Measurements from ENCODE around the gene GPHN.
A peak's percentile ranks its signal among the peaks of the same experiment; 100 is the strongest.
"Not testable (repeated sequence)": the region's sequence is repeated elsewhere in the genome, so short reads cannot be mapped to it uniquely, and the experiment has no call there.

Gene GPHN

GRCh38 chr14:66507722-66508546 is at the start of gene GPHN:
TSS of gene GPHN (plus strand) at chr14:66508147.
- peak; percentile 98 for DNase-seq

- no peak for DNase-seq
Measured at GRCh38 chr14:66459603-66460002, 48.3 kb upstream of the GPHN start.

DNA sequence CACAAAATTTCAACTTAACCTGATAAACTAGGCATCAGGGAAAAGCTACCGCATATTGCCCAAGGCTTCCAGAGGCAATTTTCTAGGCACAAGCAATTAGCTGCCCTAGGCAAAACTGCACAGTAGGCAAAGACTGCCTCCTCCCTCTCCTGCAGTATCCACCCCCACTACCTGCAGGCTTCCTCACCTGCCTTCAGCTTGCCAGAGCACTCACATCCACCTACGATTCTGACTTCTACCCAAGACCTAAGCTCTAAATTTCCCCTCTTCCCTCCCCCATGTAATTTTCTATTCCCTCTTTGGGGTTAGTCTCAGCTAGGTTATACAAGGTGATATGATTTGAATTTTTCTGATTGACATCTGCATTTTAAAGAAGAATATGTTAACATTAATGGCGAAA is 43.7 kb upstream of the GPHN start:
- no peak for DNase-seq

- DNase-seq, result no peak
Measured at GRCh38 chr14:66468778-66469367, 39.1 kb upstream of the GPHN start.

GRCh38 chr14:66471584-66471983 is 36.4 kb upstream of the GPHN start:
- DNase-seq, result no peak

DNA sequence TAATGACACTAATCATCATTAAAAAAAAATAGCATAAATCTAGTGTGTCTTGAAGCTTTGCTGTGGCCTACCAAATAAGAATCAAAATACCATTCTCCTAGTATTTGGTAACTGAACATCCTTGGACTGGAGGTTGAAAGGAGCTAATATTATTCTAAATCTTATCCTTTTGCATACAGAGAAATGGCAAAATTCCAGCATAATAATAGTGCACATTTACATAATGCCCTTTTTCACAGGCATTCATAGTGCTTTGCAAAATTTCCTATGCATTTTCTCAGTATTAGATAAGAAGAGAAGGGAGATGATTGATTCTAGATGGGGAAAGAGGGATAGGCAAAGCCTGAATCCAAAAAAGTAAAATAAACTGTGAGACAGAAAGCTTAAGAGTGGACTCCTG is 35.7 kb upstream of the GPHN start:
- DNase-seq, result no peak

- DNase-seq, result no peak
Measured at GRCh38 chr14:66473223-66473622, 34.7 kb upstream of the GPHN start.

DNA sequence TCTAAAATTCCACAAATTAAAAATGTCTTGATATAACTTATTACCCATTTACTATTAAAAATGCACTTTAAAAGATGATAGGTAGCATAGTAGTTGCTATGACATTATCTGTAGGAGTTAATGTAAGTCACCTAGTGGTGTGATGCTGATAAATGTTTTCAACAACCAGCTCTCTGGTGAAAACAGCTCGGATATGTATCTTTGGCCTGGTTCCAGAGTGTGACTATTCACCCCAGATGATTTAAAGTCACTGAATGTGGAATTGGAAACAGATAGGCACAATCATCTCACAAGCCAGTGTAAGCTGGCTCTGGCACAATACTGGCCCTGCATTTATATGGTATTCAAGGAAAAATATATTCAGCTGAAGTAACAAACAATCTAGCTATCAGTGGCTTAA is 31.0 kb upstream of the GPHN start:
- no peak for DNase-seq

- no peak for DNase-seq
Measured at GRCh38 chr14:66477567-66477966, 30.4 kb upstream of the GPHN start.

DNA sequence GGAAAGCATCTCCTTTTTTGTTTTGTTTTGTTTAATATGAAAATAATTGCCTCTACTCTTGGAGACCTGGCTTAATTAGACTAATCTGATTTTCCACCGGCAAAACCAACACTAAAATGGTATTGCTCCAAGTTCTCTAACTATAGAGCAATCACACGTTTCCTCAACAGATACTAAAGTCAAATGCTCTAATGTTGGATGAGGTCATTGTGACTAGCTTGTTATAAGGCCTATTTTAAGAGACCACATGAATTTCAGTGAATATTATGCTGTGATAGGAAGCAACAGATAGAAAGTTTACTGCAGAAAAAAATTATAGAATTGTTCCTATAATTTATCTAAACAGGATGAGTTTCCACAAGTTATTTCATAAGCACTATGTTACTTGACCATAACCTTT is 25.1 kb upstream of the GPHN start:
- DNase-seq, result no peak

GRCh38 chr14:66483322-66483721 is 24.6 kb upstream of the GPHN start:
- DNase-seq, result no peak

GRCh38 chr14:66485029-66485428 is 22.9 kb upstream of the GPHN start:
- no peak for DNase-seq

GRCh38 chr14:66485910-66486421 is 22.0 kb upstream of the GPHN start, which contains the start of gene CCDC196:
TSS of gene CCDC196 (plus strand) at chr14:66486371. CDS start at chr14:66486503, 132 bp downstream.
- no peak for DNase-seq

DNA sequence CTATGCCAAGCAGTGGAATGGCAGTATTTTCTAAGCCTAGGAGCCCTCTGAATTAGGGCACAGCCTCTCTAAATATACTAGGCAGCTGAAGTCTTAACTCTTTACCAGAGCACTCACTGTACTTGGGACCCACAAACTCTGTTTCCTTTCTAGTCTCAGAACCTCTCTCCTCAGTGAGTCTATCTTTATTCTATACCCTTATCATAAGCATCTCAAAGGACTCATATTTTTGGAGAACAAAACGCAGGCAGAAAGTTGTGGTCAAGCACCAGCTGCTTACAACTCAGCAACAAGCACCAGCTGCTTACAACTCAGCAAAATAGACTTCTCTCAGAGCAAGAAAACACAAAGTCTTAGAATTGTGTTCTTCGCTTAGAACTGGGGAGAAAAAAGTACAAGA is 20.8 kb upstream of the GPHN start:
- DNase-seq, result no peak

GRCh38 chr14:66490143-66491111 is 17.5 kb upstream of the GPHN start:
- DNase-seq, result no peak

DNA sequence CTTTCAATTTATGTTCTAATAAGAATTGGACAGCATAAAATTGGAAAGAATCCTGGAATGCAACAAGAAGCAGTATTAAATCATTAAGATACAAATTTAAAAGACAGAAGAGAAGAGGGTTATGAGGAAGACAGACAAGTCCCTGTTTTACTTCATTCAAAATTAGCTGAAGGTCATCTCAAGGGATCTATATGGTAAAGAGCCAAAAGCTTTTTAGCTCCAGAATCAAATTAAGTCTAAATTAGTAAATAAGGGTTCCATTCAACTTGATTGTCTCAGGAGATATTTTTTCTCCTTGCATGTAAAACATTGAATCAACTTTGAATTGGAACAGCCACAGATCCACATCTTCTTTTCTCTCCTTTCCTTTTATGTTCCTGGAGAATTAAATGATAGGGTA is 14.2 kb upstream of the GPHN start:
- DNase-seq, result no peak

DNA sequence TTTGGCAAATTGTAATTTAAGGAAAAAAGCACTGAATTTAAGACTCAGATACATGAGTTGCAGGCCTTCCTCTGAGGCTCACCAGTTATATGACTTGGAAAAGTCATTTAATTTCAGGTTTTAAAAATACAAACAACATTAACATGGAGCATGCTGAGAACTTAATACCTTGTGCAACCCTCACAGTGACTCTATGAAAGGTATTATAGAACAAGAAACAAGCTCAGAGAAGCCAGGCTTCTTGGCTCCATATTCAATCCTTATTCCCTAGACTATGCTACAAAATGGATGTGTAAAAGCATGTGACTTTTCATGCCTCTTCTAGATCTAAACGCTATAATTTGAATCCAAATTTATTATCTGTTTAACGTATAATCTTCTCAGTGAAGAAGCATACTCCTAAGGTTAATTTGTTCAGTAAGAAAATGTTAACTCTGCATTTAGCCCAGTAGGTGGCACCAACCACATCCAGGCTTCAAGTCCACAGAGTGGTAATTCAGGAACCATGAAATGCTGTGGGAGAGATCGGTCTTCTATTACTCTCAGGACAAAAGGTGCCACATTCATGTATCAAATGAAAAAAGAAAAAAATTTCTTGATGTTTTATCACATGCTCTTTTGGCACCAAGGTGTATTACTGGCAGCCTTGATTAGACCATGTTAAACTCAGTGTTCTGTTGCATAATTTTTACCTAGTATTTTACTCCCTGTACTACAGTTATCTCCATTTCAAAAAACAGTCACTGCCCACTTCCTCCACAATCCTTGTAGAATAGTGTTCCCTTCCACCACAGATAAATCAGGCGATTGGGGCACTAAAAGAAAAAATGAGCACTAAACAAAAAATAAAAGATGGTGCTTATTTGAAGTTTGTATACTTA is 12.5 kb upstream of the GPHN start:
- peak; percentile 76 for DNase-seq

- DNase-seq, result no peak
Measured at GRCh38 chr14:66496188-66496807, 11.6 kb upstream of the GPHN start.

DNA sequence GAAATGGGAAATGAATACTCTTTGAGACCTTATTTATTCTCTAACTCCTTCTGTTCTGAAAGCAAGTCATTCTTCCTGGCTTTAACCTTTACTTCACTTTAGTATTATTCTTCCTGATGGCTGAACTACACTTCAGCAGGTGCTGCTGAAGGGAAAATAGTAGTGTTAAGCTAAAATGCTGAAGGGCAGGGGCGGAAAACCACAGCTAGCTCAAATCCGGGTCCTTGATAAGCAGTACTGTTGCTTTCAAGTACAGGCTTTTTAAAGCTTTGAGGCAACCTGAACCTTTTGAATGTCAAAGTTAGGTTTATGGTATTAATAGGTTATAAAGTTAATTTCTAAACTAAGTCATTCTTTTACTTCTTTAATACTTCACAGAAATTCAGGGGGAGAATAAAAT is 11.0 kb upstream of the GPHN start:
- DNase-seq, result no peak

DNA sequence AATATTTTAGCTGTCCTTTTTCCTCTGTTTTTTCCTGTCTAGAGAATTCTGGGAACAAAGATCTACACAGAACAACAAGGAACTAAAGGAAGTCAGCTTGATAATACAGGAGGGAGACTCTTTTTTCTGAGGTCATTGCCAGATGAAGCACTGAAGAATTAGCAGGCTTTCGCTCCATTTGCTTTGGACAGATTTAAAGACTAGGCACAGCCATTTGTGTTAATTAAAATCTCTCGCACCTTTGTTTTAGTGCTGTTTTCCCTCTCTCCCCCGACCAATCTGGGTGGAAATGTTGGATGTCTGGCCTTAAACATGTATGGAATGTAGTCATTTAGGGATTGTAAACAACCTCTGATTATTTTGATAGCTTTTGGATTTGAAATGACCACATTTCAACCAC is 9.6 kb upstream of the GPHN start:
- no peak for DNase-seq

DNA sequence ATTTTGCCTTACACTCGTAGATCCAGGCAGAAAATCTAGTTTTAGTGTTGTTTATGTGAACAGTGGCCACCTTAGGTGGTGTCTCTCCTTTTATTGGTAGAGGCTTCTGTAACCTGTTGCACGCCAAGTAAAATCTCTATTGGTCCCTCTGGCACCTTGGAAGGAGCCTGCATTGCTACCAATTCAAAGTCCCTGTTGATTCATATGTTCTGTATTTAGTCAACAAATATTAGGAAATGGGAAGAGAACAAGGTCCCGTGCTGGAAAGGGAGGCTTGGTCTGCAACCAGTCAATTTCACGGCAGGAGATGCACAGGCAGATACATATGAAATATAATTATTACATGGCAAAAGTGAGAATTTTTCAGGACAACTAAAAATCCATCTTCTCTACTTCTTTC is 6.4 kb upstream of the GPHN start:
- DNase-seq, result no peak

GRCh38 chr14:66502836-66503235 is 5.1 kb upstream of the GPHN start:
- not testable (repeated sequence) for DNase-seq
